ENCODE measurements around the gene PLCG2. TPM values are rescaled to one million over a fixed set of nuclear protein-coding genes. Genes with fewer than 3 reads are reported as not detected.
"Not testable (repeated sequence)": the region's sequence is repeated elsewhere in the genome, so short reads cannot be mapped to it uniquely, and the experiment has no call there.

Gene PLCG2
- total RNA-seq, 1 donor from 2014 or later = 10.9 TPM

DNA sequence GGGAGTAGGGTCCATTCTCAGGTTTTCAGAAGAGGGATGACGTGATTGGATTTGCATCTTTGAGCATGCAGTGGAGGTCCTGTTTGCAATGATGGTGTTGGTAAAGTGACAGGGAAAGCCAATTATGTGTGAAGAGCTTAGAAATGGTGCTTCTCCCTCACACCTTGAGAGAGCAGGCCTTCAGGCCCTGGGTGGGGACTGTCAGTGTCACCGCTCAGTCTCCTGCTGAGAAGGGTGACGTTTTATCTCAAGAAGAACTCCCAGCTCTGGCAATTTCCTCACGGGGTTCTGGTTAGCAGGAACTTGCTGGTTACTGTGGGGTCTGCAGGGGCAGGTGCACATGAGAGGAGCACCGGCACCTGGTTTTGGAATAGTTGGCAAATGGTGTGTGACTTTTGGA, 11.2 kb downstream of the PLCG2 start:
- DNase-seq (ENCODE audit: low read depth in 2 of 2) = no peak

- DNase-seq (ENCODE audit: low read depth in 2 of 2) = no peak
Observed at GRCh38 chr16:81790830-81791435, 11.8 kb downstream of the PLCG2 start.

GRCh38 chr16:81792828-81793227, 13.7 kb downstream of the PLCG2 start:
- no peak for DNase-seq (ENCODE audit: low read depth in 2 of 2)

GRCh38 chr16:81795193-81795592, 16.1 kb downstream of the PLCG2 start:
- DNase-seq (ENCODE audit: low read depth in 2 of 2) = no peak

- DNase-seq (ENCODE audit: low read depth in 2 of 2) = no peak
Observed at GRCh38 chr16:81796035-81796434, 16.9 kb downstream of the PLCG2 start.

DNA sequence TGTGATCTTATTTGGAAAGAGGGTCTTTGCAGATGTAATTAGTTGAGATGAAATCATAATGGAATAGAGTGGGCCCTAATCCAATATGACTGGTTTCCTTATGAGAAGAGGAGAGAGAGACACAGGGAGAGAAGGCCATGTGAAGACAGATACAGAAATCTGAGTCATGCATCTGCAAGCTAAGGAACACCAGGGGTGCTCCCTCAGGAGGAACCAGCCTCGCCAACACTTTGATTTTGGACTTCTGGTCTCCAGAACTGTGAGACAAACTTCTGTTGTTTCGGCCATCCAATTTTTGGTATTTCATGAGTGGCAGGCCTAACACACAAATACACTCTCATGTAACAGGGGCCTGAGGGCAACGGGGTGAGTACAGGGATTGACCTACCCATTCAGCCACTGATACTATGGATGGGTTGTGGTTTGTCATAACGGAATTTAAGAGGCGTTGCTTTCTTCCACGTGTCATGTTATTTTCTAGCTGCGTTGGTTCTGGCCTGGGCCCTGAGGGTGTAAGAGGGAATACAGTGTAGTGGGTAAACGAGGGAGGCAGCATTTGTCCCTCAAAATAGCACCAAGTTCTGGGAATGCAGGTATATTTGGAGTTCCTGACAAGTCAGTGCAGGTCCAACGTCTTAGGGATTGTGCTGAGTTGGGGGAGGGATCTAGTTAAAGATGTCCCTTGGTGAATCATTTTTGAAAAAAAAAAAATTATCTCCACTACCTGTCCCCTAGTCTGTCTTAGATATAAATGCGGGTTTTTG, 17.7 kb downstream of the PLCG2 start:
- DNase-seq (ENCODE audit: low read depth in 2 of 2) = no peak

DNA sequence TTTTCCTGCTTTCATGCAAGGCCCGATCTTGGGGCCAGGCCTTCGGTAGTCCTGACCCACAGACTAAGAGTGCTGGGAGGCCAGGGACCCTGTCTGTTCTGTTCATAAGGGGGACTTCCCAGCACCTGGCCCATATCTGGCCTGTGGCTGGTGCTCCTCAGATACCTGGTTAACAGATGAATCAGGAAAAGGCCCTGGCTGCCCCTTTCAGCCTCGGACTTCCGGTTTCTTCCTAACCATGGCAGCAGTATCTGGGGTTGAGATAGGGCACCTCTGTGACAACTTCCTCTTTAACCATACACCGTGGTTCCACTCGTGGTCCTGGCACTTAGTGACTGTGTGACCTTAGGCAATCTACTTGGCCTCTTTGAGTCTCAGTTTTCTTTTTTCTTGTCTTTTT, 18.4 kb downstream of the PLCG2 start:
- DNase-seq (ENCODE audit: low read depth in 2 of 2) = no peak

DNA sequence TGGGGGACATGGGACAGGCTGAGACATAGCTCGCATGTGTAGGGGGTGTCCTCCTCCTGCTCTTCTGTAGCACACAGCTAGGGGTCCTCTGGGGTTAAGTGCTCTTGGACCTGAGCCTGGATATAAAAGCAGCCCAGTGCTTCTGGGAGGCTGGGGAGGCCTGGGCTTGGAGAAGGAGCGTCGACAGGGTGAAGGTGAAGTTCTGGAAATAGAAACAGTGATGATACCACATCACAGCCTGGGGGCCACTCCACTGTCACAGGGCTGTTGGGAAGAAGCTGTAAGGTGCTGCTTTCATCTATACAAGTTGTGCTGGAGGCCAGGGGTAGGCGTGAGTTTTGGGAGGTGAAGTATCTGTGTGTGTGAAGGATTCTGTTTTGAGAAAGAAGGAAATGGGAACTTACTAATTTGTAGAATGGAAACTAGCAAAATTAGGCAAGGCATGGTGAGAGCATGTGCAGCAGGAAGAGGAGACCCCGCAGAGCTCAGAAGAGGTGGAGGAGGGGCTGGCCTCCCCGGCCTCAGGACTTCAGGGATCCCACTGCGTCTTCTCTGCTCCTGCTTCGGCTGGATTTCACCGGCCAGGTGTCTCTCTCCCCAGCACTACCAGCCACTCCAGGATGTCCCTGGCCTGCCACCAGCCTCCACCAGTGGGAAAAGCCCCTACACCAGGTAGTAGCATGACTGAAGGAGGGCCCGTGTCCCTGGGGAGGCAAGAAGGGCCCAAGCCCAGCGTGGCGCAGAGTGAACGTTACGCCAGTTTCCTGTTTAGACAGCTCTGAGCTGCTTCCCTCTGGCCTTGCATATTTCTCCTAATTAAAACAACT, 19.4 kb downstream of the PLCG2 start:
- no peak for DNase-seq (ENCODE audit: low read depth in 2 of 2)

GRCh38 chr16:81799138-81799504, 20.0 kb downstream of the PLCG2 start:
- no peak for DNase-seq (ENCODE audit: low read depth in 2 of 2)

DNA sequence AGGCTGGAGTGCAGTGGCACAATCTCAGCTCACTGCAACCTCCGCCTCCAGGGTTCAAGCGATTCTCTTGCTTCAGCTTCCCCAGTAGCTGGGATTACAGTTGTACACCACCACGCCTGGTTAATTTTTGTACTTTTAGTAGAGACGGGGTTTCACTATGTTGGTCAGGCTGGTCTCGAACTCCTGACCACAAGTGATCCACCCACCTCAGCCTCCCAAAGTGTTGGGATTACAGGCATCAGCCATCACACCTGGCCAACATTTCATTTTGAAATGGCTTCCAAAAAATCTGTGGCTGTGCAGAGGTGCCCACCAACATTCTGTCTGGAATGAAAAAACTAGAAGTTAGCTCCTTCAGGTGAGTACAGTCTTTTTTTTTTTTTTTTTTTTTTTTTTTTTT, 22.6 kb downstream of the PLCG2 start:
- not testable (repeated sequence) for DNase-seq (ENCODE audit: low read depth in 2 of 2)

- DNase-seq (ENCODE audit: low read depth in 2 of 2) = no peak
Observed at GRCh38 chr16:81803332-81803731, 24.2 kb downstream of the PLCG2 start.

- DNase-seq (ENCODE audit: low read depth in 2 of 2) = no peak
Observed at GRCh38 chr16:81804134-81804610, 25.1 kb downstream of the PLCG2 start.

- DNase-seq (ENCODE audit: low read depth in 2 of 2) = no peak
Observed at GRCh38 chr16:81806696-81807095, 27.6 kb downstream of the PLCG2 start.

DNA sequence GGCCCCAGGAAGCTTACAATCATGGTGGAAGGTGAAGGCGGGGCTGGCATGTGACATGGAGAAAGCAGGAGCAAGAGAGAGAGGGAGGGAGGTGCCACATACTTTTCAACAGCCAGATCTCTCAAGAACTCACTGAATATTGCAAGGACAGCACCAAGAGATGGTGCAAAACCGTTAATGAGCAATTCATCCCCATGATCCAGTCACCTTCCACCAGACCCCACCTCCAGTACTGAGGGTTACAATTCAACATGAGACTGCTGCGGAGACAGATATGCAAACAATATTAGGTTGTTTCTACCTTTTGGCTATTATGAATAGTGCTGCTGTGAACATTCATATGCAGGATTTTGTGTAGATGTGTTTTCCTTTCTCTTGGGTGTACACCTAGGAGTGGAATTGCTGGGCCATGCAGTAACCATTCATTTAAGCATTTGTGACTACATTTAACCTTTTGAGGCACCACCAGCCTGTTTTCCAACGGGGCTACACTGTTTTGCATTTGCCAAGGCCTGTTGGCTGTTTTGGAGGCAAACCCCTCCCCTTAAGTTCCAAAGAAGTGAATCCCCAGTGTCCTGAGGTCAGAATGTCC, 28.8 kb downstream of the PLCG2 start:
- DNase-seq (ENCODE audit: low read depth in 2 of 2) = no peak

DNA sequence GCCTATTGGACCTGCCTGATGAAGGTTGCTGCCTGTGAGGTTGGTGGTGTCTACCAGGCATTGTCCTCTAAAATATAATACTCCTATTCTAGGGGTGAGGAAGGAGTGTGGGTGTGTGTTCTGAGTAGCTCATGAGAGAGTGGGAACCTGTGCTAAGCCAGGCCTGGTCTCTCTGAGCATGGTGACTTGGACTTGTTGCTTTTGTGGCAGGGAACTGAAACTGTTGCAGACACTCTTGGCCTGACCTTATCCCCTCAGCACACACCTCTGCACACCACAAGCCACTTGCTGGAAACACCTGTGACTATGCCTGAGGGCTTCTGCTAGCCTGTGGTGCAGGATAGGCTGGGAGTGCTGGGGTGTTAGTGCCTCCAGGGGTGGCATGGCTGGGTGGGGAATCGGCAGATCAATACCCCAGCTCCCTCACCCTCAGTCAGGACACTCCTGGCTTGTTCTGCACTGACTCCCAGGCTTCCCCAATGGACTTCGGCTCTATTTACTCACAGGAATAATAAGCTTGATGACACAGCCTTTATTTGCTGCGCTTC, 29.9 kb downstream of the PLCG2 start:
- no peak for DNase-seq (ENCODE audit: low read depth in 2 of 2)

GRCh38 chr16:81809567-81809966, 30.5 kb downstream of the PLCG2 start:
- no peak for DNase-seq (ENCODE audit: low read depth in 2 of 2)

GRCh38 chr16:81810361-81810760, 31.3 kb downstream of the PLCG2 start:
- DNase-seq (ENCODE audit: low read depth in 2 of 2) = no peak

- DNase-seq (ENCODE audit: low read depth in 2 of 2) = no peak
Observed at GRCh38 chr16:81810894-81811538, 31.9 kb downstream of the PLCG2 start.

- DNase-seq (ENCODE audit: low read depth in 2 of 2) = no peak
Observed at GRCh38 chr16:81813648-81814047, 34.6 kb downstream of the PLCG2 start.

GRCh38 chr16:81814751-81815428, 35.8 kb downstream of the PLCG2 start:
- no peak for DNase-seq (ENCODE audit: low read depth in 2 of 2)

DNA sequence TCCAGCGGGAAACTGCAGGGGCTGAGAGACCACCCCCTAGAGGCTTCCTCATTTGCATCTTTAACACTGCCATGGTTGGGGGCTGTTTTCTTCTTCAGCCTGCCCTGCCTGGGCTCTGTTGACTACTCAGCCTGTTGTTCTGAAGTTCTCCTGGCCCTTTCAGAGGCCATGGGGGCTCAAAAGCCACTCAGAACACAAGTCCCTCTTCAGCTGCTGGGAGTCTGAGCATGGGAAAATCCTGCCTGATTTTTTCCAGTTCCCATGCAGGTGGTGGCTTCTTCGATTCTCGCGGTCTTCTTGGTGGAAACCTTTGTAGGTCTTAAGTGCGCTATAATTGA, 36.3 kb downstream of the PLCG2 start:
- no peak for DNase-seq (ENCODE audit: low read depth in 2 of 2)
